ENCODE results near the gene MRPL54. TPM values are rescaled to one million over a fixed set of nuclear protein-coding genes. Genes with fewer than 3 reads are reported as not detected.

The MRPL54 gene
- total RNA-seq, 2 experiments from 2014 or later: 66.6 to 88.7 TPM

DNA sequence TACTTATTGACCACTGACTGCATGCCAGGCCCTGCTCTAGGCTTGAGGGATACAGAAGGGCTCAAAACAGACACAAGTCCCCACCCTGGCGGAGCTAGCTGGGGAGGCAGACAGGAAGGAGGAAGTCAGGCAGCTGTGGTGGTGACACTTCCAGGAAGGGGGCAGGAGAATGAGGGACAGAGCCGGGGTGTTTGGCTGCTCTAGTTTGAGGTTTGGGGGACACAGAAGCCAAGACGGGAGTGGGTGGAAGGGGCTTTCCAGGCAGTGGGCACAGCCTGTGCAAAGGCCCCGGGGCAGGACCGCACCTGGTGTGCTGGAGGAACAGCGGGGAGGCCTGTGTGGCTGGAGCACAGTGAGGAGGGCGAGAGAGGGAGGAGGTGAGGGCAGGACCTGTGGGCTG lies 4.0 kb downstream of the MRPL54 start:
- no peak for DNase-seq (ENCODE audit: low spot score)
- peaks cover 7% of the 10 kb centered on the region for H3K79me2 ChIP-seq (ENCODE audit: insufficient read depth, low read depth, low read length)
- H3K9me2 ChIP-seq (ENCODE audit: insufficient read depth, low read length): no peaks in the 10 kb centered on the region
- no peak overlapping the region for H2AFZ ChIP-seq (ENCODE audit: low read length)
- H3K4me2 ChIP-seq (ENCODE audit: low read length): no peak overlapping the region
- TF ChIP-seq, protein P1, sequence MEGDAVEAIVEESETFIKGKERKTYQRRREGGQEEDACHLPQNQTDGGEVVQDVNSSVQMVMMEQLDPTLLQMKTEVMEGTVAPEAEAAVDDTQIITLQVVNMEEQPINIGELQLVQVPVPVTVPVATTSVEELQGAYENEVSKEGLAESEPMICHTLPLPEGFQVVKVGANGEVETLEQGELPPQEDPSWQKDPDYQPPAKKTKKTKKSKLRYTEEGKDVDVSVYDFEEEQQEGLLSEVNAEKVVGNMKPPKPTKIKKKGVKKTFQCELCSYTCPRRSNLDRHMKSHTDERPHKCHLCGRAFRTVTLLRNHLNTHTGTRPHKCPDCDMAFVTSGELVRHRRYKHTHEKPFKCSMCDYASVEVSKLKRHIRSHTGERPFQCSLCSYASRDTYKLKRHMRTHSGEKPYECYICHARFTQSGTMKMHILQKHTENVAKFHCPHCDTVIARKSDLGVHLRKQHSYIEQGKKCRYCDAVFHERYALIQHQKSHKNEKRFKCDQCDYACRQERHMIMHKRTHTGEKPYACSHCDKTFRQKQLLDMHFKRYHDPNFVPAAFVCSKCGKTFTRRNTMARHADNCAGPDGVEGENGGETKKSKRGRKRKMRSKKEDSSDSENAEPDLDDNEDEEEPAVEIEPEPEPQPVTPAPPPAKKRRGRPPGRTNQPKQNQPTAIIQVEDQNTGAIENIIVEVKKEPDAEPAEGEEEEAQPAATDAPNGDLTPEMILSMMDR (conservative IDR thresholded peaks at IDR 0.05; ENCODE audit: low read length): no peak
- no peak for TF ChIP-seq EZH2phosphoT487 (IDR thresholded peaks at IDR 0.05; ENCODE audit: borderline replicate concordance, low read depth, low read length)
- peaks cover 9% of the 10 kb centered on the region for H3K4me1 ChIP-seq (ENCODE audit: insufficient read depth, low read length, poor library complexity, severe bottlenecking)
- H3K36me3 ChIP-seq (ENCODE audit: insufficient read depth, low read length): peaks cover 22% of the 10 kb centered on the region
- BruUV-seq (replicated peaks): no TSS peak
- H3K9me3 ChIP-seq (ENCODE audit: low read length): no peaks in the 10 kb centered on the region
- H3K27ac ChIP-seq (ENCODE audit: low read depth, low read length, poor library complexity, severe bottlenecking): no peak overlapping the region
- H3K4me3 ChIP-seq (ENCODE audit: low read depth, low read length, poor library complexity, severe bottlenecking): no peak overlapping the region
- CTCF ChIA-PET (ENCODE audit: unreplicated experiment): no interaction called here
- H4K20me1 ChIP-seq (ENCODE audit: insufficient read depth, low read length): no peaks in the 10 kb centered on the region
- POLR2A ChIA-PET: interaction anchor here (0.6 kb wide), 1 partner anchor 114 kb away, joined by 5 read pairs; no protein-coding TSS in a partner anchor
- intact Hi-C loops (cut with micrococcal nuclease; ENCODE audit: unreplicated experiment): no loop called here

DNA sequence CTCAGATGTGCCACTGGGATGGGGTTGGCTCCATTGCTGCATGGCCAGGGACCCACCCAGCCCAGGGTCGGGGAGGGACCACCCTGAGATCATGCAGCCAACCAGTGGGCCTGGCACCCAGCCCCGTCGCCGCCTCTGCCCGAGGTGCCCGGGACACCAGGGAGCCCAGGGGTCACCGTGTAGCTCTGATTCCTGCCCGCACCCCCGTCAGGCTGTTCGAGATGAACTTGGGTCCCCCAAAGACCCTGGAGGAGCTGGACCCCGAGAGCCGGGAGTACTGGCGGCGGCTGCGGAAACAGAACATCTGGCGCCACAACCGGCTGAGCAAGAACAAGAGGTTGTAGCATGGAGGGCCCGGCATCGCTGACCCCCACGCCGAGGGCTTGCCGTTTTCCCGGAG lies 4.6 kb downstream of the MRPL54 start:
- Histone ChIP-seq H4K20me1 (ENCODE audit: insufficient read depth, low read length) (no peaks in the 10 kb centered on the region), H3K4me2 (ENCODE audit: low read length) (no peak overlapping the region), H3K36me3 (ENCODE audit: insufficient read depth, low read length) (peaks cover 22% of the 10 kb centered on the region), H2AFZ (ENCODE audit: low read length) (no peak overlapping the region), H3K27ac (ENCODE audit: low read depth, low read length, poor library complexity, severe bottlenecking) (no peak overlapping the region), H3K9me2 (ENCODE audit: insufficient read depth, low read length) (no peaks in the 10 kb centered on the region), H3K4me3 (ENCODE audit: low read depth, low read length, poor library complexity, severe bottlenecking) (no peak overlapping the region), H3K79me2 (ENCODE audit: insufficient read depth, low read depth, low read length) (peaks cover 7% of the 10 kb centered on the region), H3K4me1 (ENCODE audit: insufficient read depth, low read length, poor library complexity, severe bottlenecking) (peaks cover 5% of the 10 kb centered on the region), H3K9me3 (ENCODE audit: low read length) (no peaks in the 10 kb centered on the region)
- POLR2A ChIA-PET: interaction anchor here (0.6 kb wide), 1 partner anchor 114 kb away, joined by 5 read pairs; no protein-coding TSS in a partner anchor
- no peak for DNase-seq (ENCODE audit: low spot score)
- intact Hi-C loops (cut with micrococcal nuclease; ENCODE audit: unreplicated experiment): no loop called here
- CTCF ChIA-PET (ENCODE audit: unreplicated experiment): no interaction called here
- no TSS peak for BruUV-seq (replicated peaks)
- no peak for TF ChIP-seq EZH2phosphoT487 (IDR thresholded peaks at IDR 0.05; ENCODE audit: borderline replicate concordance, low read depth, low read length)
- TF ChIP-seq, protein P1 (conservative IDR thresholded peaks at IDR 0.05; ENCODE audit: low read length): no peak

DNA sequence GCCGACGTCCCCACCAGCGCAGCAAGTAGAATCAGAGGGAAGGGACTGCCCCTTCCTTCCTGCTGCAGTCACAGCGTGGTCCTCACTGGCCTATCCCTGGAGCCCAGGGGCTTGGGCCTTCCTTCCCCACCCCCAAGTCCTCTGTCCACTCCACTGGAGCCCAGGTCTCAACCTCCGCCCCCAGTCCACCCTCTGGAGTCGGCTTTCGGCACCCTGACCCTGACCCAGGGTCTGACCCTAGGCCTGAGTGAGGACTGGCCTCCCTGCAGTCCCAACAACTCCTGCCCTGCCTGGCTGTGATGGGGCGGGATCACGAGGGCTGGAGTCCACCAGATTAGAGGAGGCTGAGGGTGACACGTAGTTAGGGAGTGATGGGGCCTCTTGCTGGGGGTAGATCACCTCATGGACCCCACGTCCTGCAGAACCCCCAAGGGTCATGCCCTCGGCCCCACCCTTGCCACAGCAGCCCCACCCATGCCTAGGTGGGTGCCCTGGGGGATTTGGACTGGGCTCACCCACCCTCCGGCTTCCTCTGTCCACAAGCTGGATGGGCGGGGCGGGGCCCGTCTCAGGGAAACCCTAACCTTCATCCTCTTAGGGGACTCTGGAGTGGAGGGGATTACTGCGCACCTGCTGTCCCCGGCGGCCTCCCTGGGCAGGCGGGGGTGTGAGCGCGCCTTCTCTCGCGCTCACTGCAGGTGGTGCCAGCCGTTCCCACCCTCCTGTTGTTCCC lies 5.7 kb downstream of the MRPL54 start:
- TF ChIP-seq EZH2phosphoT487 (IDR thresholded peaks at IDR 0.05; ENCODE audit: borderline replicate concordance, low read depth, low read length): no peak
- TF ChIP-seq, protein P1 (conservative IDR thresholded peaks at IDR 0.05; ENCODE audit: low read length): no peak
- Histone ChIP-seq H3K9me3 (ENCODE audit: low read length) (no peaks in the 10 kb centered on the region), H3K4me3 (ENCODE audit: low read depth, low read length, poor library complexity, severe bottlenecking) (no peak overlapping the region), H4K20me1 (ENCODE audit: insufficient read depth, low read length) (no peaks in the 10 kb centered on the region), H3K36me3 (ENCODE audit: insufficient read depth, low read length) (peaks cover 22% of the 10 kb centered on the region), H3K27ac (ENCODE audit: low read depth, low read length, poor library complexity, severe bottlenecking) (no peak overlapping the region), H3K4me2 (ENCODE audit: low read length) (no peak overlapping the region), H2AFZ (ENCODE audit: low read length) (no peak overlapping the region), H3K4me1 (ENCODE audit: insufficient read depth, low read length, poor library complexity, severe bottlenecking) (peaks cover 4% of the 10 kb centered on the region), H3K79me2 (ENCODE audit: insufficient read depth, low read depth, low read length) (peaks cover 6% of the 10 kb centered on the region), H3K9me2 (ENCODE audit: insufficient read depth, low read length) (no peaks in the 10 kb centered on the region)
- CTCF ChIA-PET (ENCODE audit: unreplicated experiment): no interaction called here
- POLR2A ChIA-PET: no interaction called here
- intact Hi-C loops (cut with micrococcal nuclease; ENCODE audit: unreplicated experiment): no loop called here
- BruUV-seq (replicated peaks): no TSS peak
- no peak for DNase-seq (ENCODE audit: low spot score)
